Stomach (tissue), 4 donors: ENCODE measurements around the gene BCAS3.

Source experiments
- POLR2A ChIP-seq, 4 donors: fragments of 450-650 bp; IDR thresholded peaks; one replicate each; pipeline ENCODE4 v1.6.1; 2016; ENCODE audit warnings: antibody characterized with exemption in 4 of 4, control low read depth in 2 of 4, mild to moderate bottlenecking in 1 of 4, moderate library complexity in 1 of 4
- POLR2AphosphoS5 ChIP-seq, 3 donors: sonication (generic); formaldehyde crosslinking; IDR thresholded peaks; one replicate each; pipeline ENCODE4 v1.6.1; 2016; ENCODE audit warnings: antibody characterized with exemption in 3 of 3
- TF ChIP-seq, protein P1 (sequence below), 7 experiments: fragments of 450-650 bp in 4 of 7; fragments of 200-600 bp in 3 of 7; sonication (generic) in 3 of 7; IDR thresholded peaks; one replicate each; pipeline ENCODE4 v1.5.1; 2016 to 2019; ENCODE audit warnings: antibody characterized with exemption in 7 of 7, control low read depth in 2 of 7, mild to moderate bottlenecking in 1 of 7

GRCh38 chr17:61326330-61326729 lies 648.7 kb downstream of the BCAS3 start:
- TF ChIP-seq POLR2A (IDR thresholded peaks at IDR 0.05): no peak
- TF ChIP-seq, protein P1, sequence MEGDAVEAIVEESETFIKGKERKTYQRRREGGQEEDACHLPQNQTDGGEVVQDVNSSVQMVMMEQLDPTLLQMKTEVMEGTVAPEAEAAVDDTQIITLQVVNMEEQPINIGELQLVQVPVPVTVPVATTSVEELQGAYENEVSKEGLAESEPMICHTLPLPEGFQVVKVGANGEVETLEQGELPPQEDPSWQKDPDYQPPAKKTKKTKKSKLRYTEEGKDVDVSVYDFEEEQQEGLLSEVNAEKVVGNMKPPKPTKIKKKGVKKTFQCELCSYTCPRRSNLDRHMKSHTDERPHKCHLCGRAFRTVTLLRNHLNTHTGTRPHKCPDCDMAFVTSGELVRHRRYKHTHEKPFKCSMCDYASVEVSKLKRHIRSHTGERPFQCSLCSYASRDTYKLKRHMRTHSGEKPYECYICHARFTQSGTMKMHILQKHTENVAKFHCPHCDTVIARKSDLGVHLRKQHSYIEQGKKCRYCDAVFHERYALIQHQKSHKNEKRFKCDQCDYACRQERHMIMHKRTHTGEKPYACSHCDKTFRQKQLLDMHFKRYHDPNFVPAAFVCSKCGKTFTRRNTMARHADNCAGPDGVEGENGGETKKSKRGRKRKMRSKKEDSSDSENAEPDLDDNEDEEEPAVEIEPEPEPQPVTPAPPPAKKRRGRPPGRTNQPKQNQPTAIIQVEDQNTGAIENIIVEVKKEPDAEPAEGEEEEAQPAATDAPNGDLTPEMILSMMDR (IDR thresholded peaks at IDR 0.05): no peak
- no peak for TF ChIP-seq POLR2AphosphoS5 (IDR thresholded peaks at IDR 0.05)
